Measurements from ENCODE around the gene TXN.
"Not testable (repeated sequence)": the region's sequence is repeated elsewhere in the genome, so short reads cannot be mapped to it uniquely, and the experiment has no call there.

TXN gene

GRCh38 chr9:110257097-110257841 lies 962 bp upstream of the TXN start:
- DNase-seq = no peak

- DNase-seq = peak; percentile 21
Observed at GRCh38 chr9:110255463-110256379, 586 bp downstream of the TXN start.

GRCh38 chr9:110255034-110255462 lies 1.3 kb downstream of the TXN start:
- peak; percentile 17 for DNase-seq

- no peak for DNase-seq
Observed at GRCh38 chr9:110254500-110254899, 1.8 kb downstream of the TXN start.

GRCh38 chr9:110252509-110253139 lies 3.7 kb downstream of the TXN start:
- DNase-seq = peak; percentile 34

- not testable (repeated sequence) for DNase-seq
Observed at GRCh38 chr9:110251770-110252169, 4.5 kb downstream of the TXN start.

- DNase-seq = no peak
Observed at GRCh38 chr9:110251212-110251611, 5.1 kb downstream of the TXN start.

GRCh38 chr9:110249603-110250002 lies 6.7 kb downstream of the TXN start:
- DNase-seq = no peak

- DNase-seq = no peak
Observed at GRCh38 chr9:110248361-110248760, 7.9 kb downstream of the TXN start.

GRCh38 chr9:110246214-110246613 lies 10.1 kb downstream of the TXN start:
- no peak for DNase-seq

GRCh38 chr9:110244616-110245015 lies 11.7 kb downstream of the TXN start:
- no peak for DNase-seq

- no peak for DNase-seq
Observed at GRCh38 chr9:110241858-110242321, 14.4 kb downstream of the TXN start.

- no peak for DNase-seq
Observed at GRCh38 chr9:110241260-110241857, 14.9 kb downstream of the TXN start.

- no peak for DNase-seq
Observed at GRCh38 chr9:110240198-110240597, 16.1 kb downstream of the TXN start.

- DNase-seq = no peak
Observed at GRCh38 chr9:110228321-110228720, 28.0 kb downstream of the TXN start.

- DNase-seq = no peak
Observed at GRCh38 chr9:110224583-110224982, 31.7 kb downstream of the TXN start.

GRCh38 chr9:110220809-110221208 lies 35.5 kb downstream of the TXN start:
- DNase-seq = no peak

GRCh38 chr9:110217656-110218099 lies 38.6 kb downstream of the TXN start:
- DNase-seq = peak; percentile 8

- no peak for DNase-seq
Observed at GRCh38 chr9:110214586-110215355, 41.5 kb downstream of the TXN start.

GRCh38 chr9:110214090-110214489 lies 42.2 kb downstream of the TXN start:
- DNase-seq = no peak

- no peak for DNase-seq
Observed at GRCh38 chr9:110213413-110214044, 42.8 kb downstream of the TXN start.
